Dendritic cell treated with granulocyte-macrophage colony-stimulating factor and Interleukin-4, amounts not matched to agents 40 ng/mL and 50 ng/mL, for 4 days (primary cell): Measurements from ENCODE around the gene GRM7.

Experiments used
- H3K27ac Mint-ChIP-seq: one replicate; pipeline ENCODE4 v1.8.0; 2022; ENCODE audit warnings: mild to moderate bottlenecking, mixed read lengths
- H3K27me3 Mint-ChIP-seq: one replicate; pipeline ENCODE4 v1.8.0; 2022; ENCODE audit warnings: mild to moderate bottlenecking, mixed read lengths
- H3K36me3 Mint-ChIP-seq: one replicate; pipeline ENCODE4 v1.8.0; 2022; ENCODE audit warnings: low read depth, mixed read lengths
- H3K4me1 Mint-ChIP-seq: one replicate; pipeline ENCODE4 v1.8.0; 2022; ENCODE audit warnings: low read depth, mixed read lengths
- H3K4me3 Mint-ChIP-seq: one replicate; pipeline ENCODE4 v1.8.0; 2022; ENCODE audit warnings: mild to moderate bottlenecking, moderate library complexity, mixed read lengths
- H3K9me3 Mint-ChIP-seq: one replicate; pipeline ENCODE4 v1.8.0; 2022; ENCODE audit warnings: mixed read lengths
- intact Hi-C: fragments of 100-400 bp; cut with micrococcal nuclease; formaldehyde crosslinking; loops from one replicate; pipeline ENCODE4 v1.15.0; 2022

The GRM7 gene

GRCh38 chr3:7456386-7456785, 595.5 kb downstream of the GRM7 start:
- H3K27ac Mint-ChIP-seq: no peak overlapping the region
- no peak overlapping the region for H3K4me3 Mint-ChIP-seq
- no peaks in the 10 kb centered on the region for H3K36me3 Mint-ChIP-seq
- intact Hi-C loops: no loop called here
- H3K27me3 Mint-ChIP-seq: no peaks in the 10 kb centered on the region
- peaks cover 2% of the 10 kb centered on the region for H3K4me1 Mint-ChIP-seq
- H3K9me3 Mint-ChIP-seq: peaks cover 12% of the 10 kb centered on the region

- no peaks in the 10 kb centered on the region for H3K36me3 Mint-ChIP-seq
- peaks cover 5% of the 10 kb centered on the region for H3K4me1 Mint-ChIP-seq
- H3K9me3 Mint-ChIP-seq: peaks cover 9% of the 10 kb centered on the region
- no peak overlapping the region for H3K27ac Mint-ChIP-seq
- H3K4me3 Mint-ChIP-seq: no peak overlapping the region
- H3K27me3 Mint-ChIP-seq: no peaks in the 10 kb centered on the region
- intact Hi-C loops: no loop called here
These were observed 600.4 kb downstream of the GRM7 start for GRCh38 chr3:7461202-7461825.

GRCh38 chr3:7469866-7470265, 609.0 kb downstream of the GRM7 start:
- intact Hi-C loops: no loop called here
- H3K4me1 Mint-ChIP-seq: no peaks in the 10 kb centered on the region
- H3K27me3 Mint-ChIP-seq: no peaks in the 10 kb centered on the region
- H3K9me3 Mint-ChIP-seq: no peaks in the 10 kb centered on the region
- H3K27ac Mint-ChIP-seq: no peak overlapping the region
- H3K4me3 Mint-ChIP-seq: no peak overlapping the region
- H3K36me3 Mint-ChIP-seq: no peaks in the 10 kb centered on the region

GRCh38 chr3:7484636-7485035, 623.7 kb downstream of the GRM7 start:
- Mint-ChIP-seq H3K27ac (no peak overlapping the region), H3K4me3 (no peak overlapping the region), H3K4me1 (no peaks in the 10 kb centered on the region), H3K9me3 (peaks cover 8% of the 10 kb centered on the region), H3K36me3 (no peaks in the 10 kb centered on the region), H3K27me3 (no peaks in the 10 kb centered on the region)
- intact Hi-C loops: no loop called here

- intact Hi-C loops: no loop called here
- no peaks in the 10 kb centered on the region for H3K4me1 Mint-ChIP-seq
- H3K9me3 Mint-ChIP-seq: peaks cover 8% of the 10 kb centered on the region
- no peaks in the 10 kb centered on the region for H3K36me3 Mint-ChIP-seq
- no peak overlapping the region for H3K4me3 Mint-ChIP-seq
- H3K27me3 Mint-ChIP-seq: no peaks in the 10 kb centered on the region
- H3K27ac Mint-ChIP-seq: no peak overlapping the region
These were observed 626.8 kb downstream of the GRM7 start for GRCh38 chr3:7487763-7488162.

- Mint-ChIP-seq H3K9me3 (peaks cover 8% of the 10 kb centered on the region), H3K27me3 (no peaks in the 10 kb centered on the region), H3K4me1 (no peaks in the 10 kb centered on the region), H3K27ac (no peak overlapping the region), H3K36me3 (no peaks in the 10 kb centered on the region), H3K4me3 (no peak overlapping the region)
- intact Hi-C loops: no loop called here
These were observed 628.5 kb downstream of the GRM7 start for GRCh38 chr3:7489417-7489816.

GRCh38 chr3:7498715-7499114, 637.8 kb downstream of the GRM7 start:
- intact Hi-C loops: no loop called here
- H3K27me3 Mint-ChIP-seq: no peaks in the 10 kb centered on the region
- no peak overlapping the region for H3K4me3 Mint-ChIP-seq
- no peak overlapping the region for H3K27ac Mint-ChIP-seq
- H3K36me3 Mint-ChIP-seq: no peaks in the 10 kb centered on the region
- no peaks in the 10 kb centered on the region for H3K4me1 Mint-ChIP-seq
- no peaks in the 10 kb centered on the region for H3K9me3 Mint-ChIP-seq

- Mint-ChIP-seq H3K9me3 (peaks cover 14% of the 10 kb centered on the region), H3K27ac (no peak overlapping the region), H3K4me1 (no peaks in the 10 kb centered on the region), H3K27me3 (peaks cover 1% of the 10 kb centered on the region), H3K36me3 (no peaks in the 10 kb centered on the region), H3K4me3 (no peak overlapping the region)
- intact Hi-C loops: no loop called here
These were observed 642.5 kb downstream of the GRM7 start for GRCh38 chr3:7503431-7503830.

GRCh38 chr3:7504886-7505775, 644.2 kb downstream of the GRM7 start:
- Mint-ChIP-seq H3K4me3 (no peak overlapping the region), H3K36me3 (no peaks in the 10 kb centered on the region), H3K27ac (no peak overlapping the region), H3K9me3 (peaks cover 14% of the 10 kb centered on the region), H3K4me1 (no peaks in the 10 kb centered on the region), H3K27me3 (peaks cover 1% of the 10 kb centered on the region)
- intact Hi-C loops: no loop called here

GRCh38 chr3:7506606-7507180, 645.8 kb downstream of the GRM7 start:
- Mint-ChIP-seq H3K4me3 (no peak overlapping the region), H3K27me3 (peaks cover 1% of the 10 kb centered on the region), H3K4me1 (no peaks in the 10 kb centered on the region), H3K27ac (no peak overlapping the region), H3K9me3 (peaks cover 14% of the 10 kb centered on the region), H3K36me3 (no peaks in the 10 kb centered on the region)
- intact Hi-C loops: no loop called here

- no peak overlapping the region for H3K27ac Mint-ChIP-seq
- no peaks in the 10 kb centered on the region for H3K4me1 Mint-ChIP-seq
- H3K36me3 Mint-ChIP-seq: no peaks in the 10 kb centered on the region
- H3K27me3 Mint-ChIP-seq: peaks cover 6% of the 10 kb centered on the region
- H3K9me3 Mint-ChIP-seq: peaks cover 14% of the 10 kb centered on the region
- no peak overlapping the region for H3K4me3 Mint-ChIP-seq
- intact Hi-C loops: no loop called here
These were observed 647.9 kb downstream of the GRM7 start for GRCh38 chr3:7508821-7509220.

- Mint-ChIP-seq H3K4me3 (no peak overlapping the region), H3K9me3 (no peaks in the 10 kb centered on the region), H3K4me1 (no peaks in the 10 kb centered on the region), H3K27me3 (peaks cover 6% of the 10 kb centered on the region), H3K36me3 (no peaks in the 10 kb centered on the region), H3K27ac (peak overlapping the region; percentile 23)
- intact Hi-C loops: no loop called here
These were observed 651.1 kb downstream of the GRM7 start for GRCh38 chr3:7512048-7512447.

GRCh38 chr3:7518026-7518425, 657.1 kb downstream of the GRM7 start:
- Mint-ChIP-seq H3K4me1 (peaks cover under 1% of the 10 kb centered on the region), H3K9me3 (no peaks in the 10 kb centered on the region), H3K36me3 (no peaks in the 10 kb centered on the region), H3K27ac (no peak overlapping the region), H3K4me3 (no peak overlapping the region), H3K27me3 (no peaks in the 10 kb centered on the region)
- intact Hi-C loops: no loop called here

GRCh38 chr3:7518456-7518855, 657.5 kb downstream of the GRM7 start:
- intact Hi-C loops: no loop called here
- Mint-ChIP-seq H3K36me3 (no peaks in the 10 kb centered on the region), H3K4me1 (peaks cover 5% of the 10 kb centered on the region), H3K9me3 (no peaks in the 10 kb centered on the region), H3K27me3 (no peaks in the 10 kb centered on the region), H3K27ac (no peak overlapping the region), H3K4me3 (no peak overlapping the region)
